Frontal cortex (tissue), 4 donors: Measurements from ENCODE around the gene PTPN6. TPM values are rescaled to one million over a fixed set of nuclear protein-coding genes. Genes with fewer than 3 reads are reported as not detected.

Experiments
- DNase-seq, 2 donors: peaks; one replicate each; pipeline ENCODE4 v3.0.0; 2012; ENCODE audit warnings: low spot score in 2 of 2
- FAIRE-seq: peaks from 2 replicates; lab custom pipeline; 2012; peaks lifted over from hg19 to GRCh38; lab: Jason Lieb, UNC
- small RNA-seq: library from RNA; depleted of rRNA; stranded (forward); fragments of <200 nt; gene quantifications from one replicate; pipeline ENCODE3, GENCODE V24; 2014
- total RNA-seq: library from RNA; depleted of rRNA; stranded (reverse); fragments of >200 nt; gene quantifications from one replicate; pipeline ENCODE4 v1.2.3, GENCODE V29; 2014
- donor health status: control.
- donor health status: control.
- donor health status: control.

Gene PTPN6
- total RNA-seq, 1 donor from 2014 or later, result 1.6 TPM

DNA sequence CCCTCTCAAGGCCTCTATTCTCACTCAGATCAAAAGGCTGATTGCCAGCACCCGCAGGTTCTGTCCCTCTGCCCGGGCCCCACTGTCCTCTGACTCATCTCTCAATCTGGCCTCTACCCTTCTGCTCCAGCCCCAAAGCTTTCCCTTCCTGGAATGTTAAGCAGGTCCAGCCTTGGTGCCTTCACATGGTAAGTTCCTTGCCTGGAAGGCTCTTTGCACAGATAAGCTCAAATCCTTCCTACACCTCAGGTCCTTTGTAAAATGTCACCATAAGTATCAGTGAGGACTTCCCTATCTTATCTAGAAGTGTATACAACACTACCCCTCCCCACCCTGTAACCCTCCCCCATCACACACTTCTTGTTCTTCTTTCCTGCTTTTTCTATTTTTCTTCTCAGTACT lies 44.9 kb downstream of the PTPN6 start:
- DNase-seq, result no peak
- no peak for FAIRE-seq

GRCh38 chr12:6998715-6999451 lies 47.7 kb downstream of the PTPN6 start:
- FAIRE-seq (no peak), DNase-seq (no peak)

GRCh38 chr12:7001921-7002591 lies 50.9 kb downstream of the PTPN6 start:
- DNase-seq (no peak), FAIRE-seq (no peak)

- DNase-seq, result no peak
- FAIRE-seq, result no peak
These were observed 53.2 kb downstream of the PTPN6 start for GRCh38 chr12:7004287-7004803.

GRCh38 chr12:7004840-7005239 lies 53.7 kb downstream of the PTPN6 start:
- DNase-seq, result no peak
- no peak for FAIRE-seq

DNA sequence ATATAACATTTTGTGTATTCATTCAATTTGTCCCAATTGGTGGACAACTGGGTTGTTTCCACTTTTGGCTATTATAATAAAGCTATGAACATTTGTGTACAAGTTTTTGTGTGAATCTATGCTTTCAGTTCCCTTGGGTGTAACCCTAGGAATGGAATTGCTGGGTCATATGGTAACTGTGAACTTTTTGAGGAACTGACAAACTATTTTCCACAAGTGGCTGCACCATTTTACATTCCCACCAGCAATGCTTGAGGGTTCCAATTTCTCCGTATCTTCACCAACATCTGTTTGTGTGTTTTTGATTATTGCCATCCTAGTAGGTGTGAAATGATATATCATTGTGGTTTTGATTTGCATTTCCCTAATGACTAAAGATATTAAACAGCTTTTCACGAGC lies 54.2 kb downstream of the PTPN6 start:
- DNase-seq (no peak), FAIRE-seq (no peak)

GRCh38 chr12:7006639-7007038 lies 55.5 kb downstream of the PTPN6 start:
- DNase-seq (no peak), FAIRE-seq (no peak)

- FAIRE-seq (no peak), DNase-seq (no peak)
These were observed 57.7 kb downstream of the PTPN6 start for GRCh38 chr12:7008864-7009263.

GRCh38 chr12:7009512-7009911 lies 58.4 kb downstream of the PTPN6 start:
- FAIRE-seq (no peak), DNase-seq (no peak)

Small RNA genes lying within 50 kb of the gene (small RNA-seq; reads per million reads assigned to genes)
- gene MIR141 (0.15 reads per million), gene MIR200C (0.08 reads per million), gene RNU7-1 (not detected), gene SCARNA12 (1.6 reads per million, percentile 77 among the genes with 10 or more reads in this experiment)

Other genes with a start within 250 kb of the PTPN6 start
- gene COPS7A, start 227.3 kb upstream of the PTPN6 start, total RNA-seq, result 24.5 TPM
- 77.9 TPM for gene MLF2, start 198.2 kb upstream of the PTPN6 start, total RNA-seq
- gene PTMS, start 185.0 kb upstream of the PTPN6 start, total RNA-seq, result 47.7 TPM
- gene LAG3, start 178.8 kb upstream of the PTPN6 start, total RNA-seq, result under 0.01 TPM
- gene CD4, start 161.8 kb upstream of the PTPN6 start, total RNA-seq, result 2.0 TPM
- gene GPR162, start 129.5 kb upstream of the PTPN6 start, total RNA-seq, result 81.1 TPM
- gene P3H3, start 122.9 kb upstream of the PTPN6 start, total RNA-seq, result 11.0 TPM
- 1.2 TPM for gene GNB3, start 110.4 kb upstream of the PTPN6 start, total RNA-seq
- 2.9 TPM for gene CDCA3, start 100.1 kb upstream of the PTPN6 start, total RNA-seq
- gene USP5, start 99.2 kb upstream of the PTPN6 start, total RNA-seq, result 77.5 TPM
- 293 TPM for gene TPI1, start 83.8 kb upstream of the PTPN6 start, total RNA-seq
- gene SPSB2, start 78.1 kb upstream of the PTPN6 start, total RNA-seq, result 1.6 TPM
- gene LRRC23, start 46.5 kb upstream of the PTPN6 start, total RNA-seq, result 6.5 TPM
- 169 TPM for gene ENO2, start 36.8 kb upstream of the PTPN6 start, total RNA-seq
- gene ATN1, start 23.4 kb upstream of the PTPN6 start, total RNA-seq, result 11.8 TPM
- gene RNU7-1, start 7.5 kb upstream of the PTPN6 start, total RNA-seq, result not detected
- 322 TPM for gene C12orf57, start 7.3 kb upstream of the PTPN6 start, total RNA-seq
- 175 TPM for gene PHB2, start 19.3 kb downstream of the PTPN6 start, total RNA-seq
- 22.4 TPM for gene EMG1, start 19.6 kb downstream of the PTPN6 start, total RNA-seq
- 6.5 TPM for gene LPCAT3, start 67.1 kb downstream of the PTPN6 start, total RNA-seq
- gene C1S, start 109.4 kb downstream of the PTPN6 start, total RNA-seq, result 6.5 TPM
- 3.7 TPM for gene C1R, start 141.1 kb downstream of the PTPN6 start, total RNA-seq
- gene C1RL, start 157.9 kb downstream of the PTPN6 start, total RNA-seq, result 2.0 TPM
- not detected for gene RBP5, start 177.5 kb downstream of the PTPN6 start, total RNA-seq
- gene CLSTN3, start 179.0 kb downstream of the PTPN6 start, total RNA-seq, result 75.0 TPM
- 71.7 TPM for gene PEX5, start 238.3 kb downstream of the PTPN6 start, total RNA-seq